Measurements from ENCODE around the gene SAT1. TPM values are rescaled to one million over a fixed set of nuclear protein-coding genes. Genes with fewer than 3 reads are reported as not detected.
"Not testable (repeated sequence)": the region's sequence is repeated elsewhere in the genome, so short reads cannot be mapped to it uniquely, and the experiment has no call there.

SAT1 gene
- total RNA-seq, 1 donor from 2014 or later = 224 TPM

- Histone ChIP-seq H3K9me3 (ENCODE audit: insufficient read depth, low read depth, low read length) (no peaks in the 10 kb centered on the region), H3K4me1 (ENCODE audit: insufficient read depth, low read length) (no peaks in the 10 kb centered on the region), H3K27me3 (ENCODE audit: insufficient read depth, low read length) (no peaks in the 10 kb centered on the region), H3K4me3 (ENCODE audit: insufficient read depth, low read depth, low read length) (no peak overlapping the region), H4K20me1 (ENCODE audit: insufficient read depth, low read length) (no peaks in the 10 kb centered on the region), H3K36me3 (ENCODE audit: insufficient read depth, low read length) (no peaks in the 10 kb centered on the region), H3K4me2 (ENCODE audit: low read length) (no peak overlapping the region), H3K9ac (ENCODE audit: low read length) (no peak overlapping the region), H2AFZ (ENCODE audit: low read depth, low read length) (no peak overlapping the region), H3K27ac (ENCODE audit: low read depth, low read length) (no peak overlapping the region), H3K79me2 (ENCODE audit: insufficient read depth, low read length) (no peaks in the 10 kb centered on the region)
- H3K9me3 Mint-ChIP-seq (ENCODE audit: unreplicated experiment) = no peaks in the 10 kb centered on the region
- H3K36me3 Mint-ChIP-seq (ENCODE audit: low read depth, unreplicated experiment) = no peaks in the 10 kb centered on the region
- TF ChIP-seq, protein P1, sequence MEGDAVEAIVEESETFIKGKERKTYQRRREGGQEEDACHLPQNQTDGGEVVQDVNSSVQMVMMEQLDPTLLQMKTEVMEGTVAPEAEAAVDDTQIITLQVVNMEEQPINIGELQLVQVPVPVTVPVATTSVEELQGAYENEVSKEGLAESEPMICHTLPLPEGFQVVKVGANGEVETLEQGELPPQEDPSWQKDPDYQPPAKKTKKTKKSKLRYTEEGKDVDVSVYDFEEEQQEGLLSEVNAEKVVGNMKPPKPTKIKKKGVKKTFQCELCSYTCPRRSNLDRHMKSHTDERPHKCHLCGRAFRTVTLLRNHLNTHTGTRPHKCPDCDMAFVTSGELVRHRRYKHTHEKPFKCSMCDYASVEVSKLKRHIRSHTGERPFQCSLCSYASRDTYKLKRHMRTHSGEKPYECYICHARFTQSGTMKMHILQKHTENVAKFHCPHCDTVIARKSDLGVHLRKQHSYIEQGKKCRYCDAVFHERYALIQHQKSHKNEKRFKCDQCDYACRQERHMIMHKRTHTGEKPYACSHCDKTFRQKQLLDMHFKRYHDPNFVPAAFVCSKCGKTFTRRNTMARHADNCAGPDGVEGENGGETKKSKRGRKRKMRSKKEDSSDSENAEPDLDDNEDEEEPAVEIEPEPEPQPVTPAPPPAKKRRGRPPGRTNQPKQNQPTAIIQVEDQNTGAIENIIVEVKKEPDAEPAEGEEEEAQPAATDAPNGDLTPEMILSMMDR (IDR thresholded peaks at IDR 0.05; ENCODE audit: insufficient read depth, low read depth, low read length) = no peak
- TF ChIP-seq EZH2 (IDR thresholded peaks at IDR 0.05; ENCODE audit: insufficient read depth, low read length) = no peak
- H3K4me3 Mint-ChIP-seq (ENCODE audit: unreplicated experiment) = no peak overlapping the region
- no peaks in the 10 kb centered on the region for H3K27me3 Mint-ChIP-seq (ENCODE audit: low read depth, unreplicated experiment)
- DNase-seq (ENCODE audit: low read depth) = no peak
- no peaks in the 10 kb centered on the region for H3K4me1 Mint-ChIP-seq (ENCODE audit: low read depth, unreplicated experiment)
- FAIRE-seq = no peak
- no peak overlapping the region for H3K27ac Mint-ChIP-seq (ENCODE audit: unreplicated experiment)
Observed at GRCh38 chrX:23770142-23770541, 12.8 kb upstream of the SAT1 start.

DNA sequence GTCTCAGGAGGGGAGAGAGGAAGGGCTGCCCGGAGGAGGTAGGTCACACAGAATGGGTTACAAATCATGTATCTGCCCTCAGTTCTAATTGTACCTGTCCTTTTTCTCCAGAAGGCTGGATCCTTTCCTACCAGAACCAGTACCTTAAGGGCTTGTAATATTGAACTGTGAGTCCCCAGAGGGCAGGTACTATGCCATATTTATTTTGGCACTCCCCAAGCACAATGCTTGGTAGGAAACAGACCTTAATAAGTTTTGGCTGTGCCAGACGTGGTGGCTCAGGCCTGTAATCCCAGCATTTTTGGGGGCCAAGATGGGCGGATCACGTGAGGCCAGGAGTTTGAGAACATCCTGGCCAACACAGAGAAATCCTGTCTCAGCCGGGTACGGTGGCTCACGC lies 11.9 kb upstream of the SAT1 start:
- not testable (repeated sequence) for H3K27me3 Mint-ChIP-seq (ENCODE audit: low read depth, unreplicated experiment); H3K4me3 Mint-ChIP-seq (ENCODE audit: unreplicated experiment); DNase-seq (ENCODE audit: low read depth); H3K27ac Mint-ChIP-seq (ENCODE audit: unreplicated experiment); H3K9me3 ChIP-seq (ENCODE audit: insufficient read depth, low read depth, low read length); H3K4me3 ChIP-seq (ENCODE audit: insufficient read depth, low read depth, low read length); H3K27ac ChIP-seq (ENCODE audit: low read depth, low read length); H3K79me2 ChIP-seq (ENCODE audit: insufficient read depth, low read length); H3K27me3 ChIP-seq (ENCODE audit: insufficient read depth, low read length); H3K9me3 Mint-ChIP-seq (ENCODE audit: unreplicated experiment); FAIRE-seq; H3K4me2 ChIP-seq (ENCODE audit: low read length); H3K4me1 ChIP-seq (ENCODE audit: insufficient read depth, low read length); H3K9ac ChIP-seq (ENCODE audit: low read length); H2AFZ ChIP-seq (ENCODE audit: low read depth, low read length); H4K20me1 ChIP-seq (ENCODE audit: insufficient read depth, low read length); H3K36me3 ChIP-seq (ENCODE audit: insufficient read depth, low read length); H3K36me3 Mint-ChIP-seq (ENCODE audit: low read depth, unreplicated experiment); H3K4me1 Mint-ChIP-seq (ENCODE audit: low read depth, unreplicated experiment)

DNA sequence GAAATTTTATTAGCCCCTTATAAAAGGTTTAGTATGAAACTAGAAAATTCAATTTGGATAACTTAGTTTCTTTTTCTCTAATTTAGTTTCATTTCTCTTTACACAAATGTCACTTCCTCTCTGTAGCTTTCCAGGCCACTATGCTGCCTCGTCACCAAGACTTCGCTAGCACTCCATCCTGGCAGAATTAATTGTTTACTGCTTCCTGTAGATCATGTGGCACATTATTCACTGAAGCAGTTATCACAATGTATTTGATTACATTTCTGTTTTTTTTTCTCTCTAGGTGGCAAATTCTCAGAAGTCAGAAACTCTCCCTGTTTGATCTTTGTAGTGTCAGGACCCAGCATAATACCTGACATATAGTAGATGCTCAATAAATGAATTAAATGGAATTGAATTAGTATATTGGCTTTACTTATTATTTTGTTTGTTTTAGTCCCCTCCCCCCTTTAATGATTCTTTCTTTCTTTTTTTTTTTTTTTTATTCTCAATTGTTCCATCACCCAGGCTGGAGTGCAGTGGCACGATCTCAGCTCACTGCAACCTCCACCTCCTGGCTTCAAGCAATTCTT lies 9.3 kb upstream of the SAT1 start:
- no peak overlapping the region for H3K4me3 ChIP-seq (ENCODE audit: insufficient read depth, low read depth, low read length)
- no peak overlapping the region for H3K9ac ChIP-seq (ENCODE audit: low read length)
- no peak overlapping the region for H3K4me2 ChIP-seq (ENCODE audit: low read length)
- H4K20me1 ChIP-seq (ENCODE audit: insufficient read depth, low read length) = no peaks in the 10 kb centered on the region
- H3K4me1 ChIP-seq (ENCODE audit: insufficient read depth, low read length) = no peaks in the 10 kb centered on the region
- no peaks in the 10 kb centered on the region for H3K36me3 Mint-ChIP-seq (ENCODE audit: low read depth, unreplicated experiment)
- no peak for FAIRE-seq
- no peaks in the 10 kb centered on the region for H3K27me3 ChIP-seq (ENCODE audit: insufficient read depth, low read length)
- no peaks in the 10 kb centered on the region for H3K4me1 Mint-ChIP-seq (ENCODE audit: low read depth, unreplicated experiment)
- no peak overlapping the region for H3K27ac Mint-ChIP-seq (ENCODE audit: unreplicated experiment)
- no peaks in the 10 kb centered on the region for H3K27me3 Mint-ChIP-seq (ENCODE audit: low read depth, unreplicated experiment)
- H3K4me3 Mint-ChIP-seq (ENCODE audit: unreplicated experiment) = no peak overlapping the region
- H3K9me3 ChIP-seq (ENCODE audit: insufficient read depth, low read depth, low read length) = no peaks in the 10 kb centered on the region
- H3K9me3 Mint-ChIP-seq (ENCODE audit: unreplicated experiment) = no peaks in the 10 kb centered on the region
- no peak overlapping the region for H3K27ac ChIP-seq (ENCODE audit: low read depth, low read length)
- H3K36me3 ChIP-seq (ENCODE audit: insufficient read depth, low read length) = no peaks in the 10 kb centered on the region
- H2AFZ ChIP-seq (ENCODE audit: low read depth, low read length) = no peak overlapping the region
- DNase-seq (ENCODE audit: low read depth) = no peak
- no peaks in the 10 kb centered on the region for H3K79me2 ChIP-seq (ENCODE audit: insufficient read depth, low read length)
- TF ChIP-seq, protein P1 (IDR thresholded peaks at IDR 0.05; ENCODE audit: insufficient read depth, low read depth, low read length) = no peak
- no peak for TF ChIP-seq EZH2 (IDR thresholded peaks at IDR 0.05; ENCODE audit: insufficient read depth, low read length)
